NT2/D1 (cell line): Measurements from ENCODE around the gene MBD3L5.
"Not testable (repeated sequence)": the region's sequence is repeated elsewhere in the genome, so short reads cannot be mapped to it uniquely, and the experiment has no call there.

Source experiments
- DNase-seq: peaks from one replicate; pipeline ENCODE4 v3.0.0-alpha.2; 2011; ENCODE audit warnings: low read depth, low spot score
- H3K27me3 ChIP-seq: 2 replicates; pipeline ENCODE4 v1.6.0; 2011; ENCODE audit warnings: mild to moderate bottlenecking; ENCODE audit not compliant: insufficient read length, insufficient read depth
- H3K36me3 ChIP-seq: 2 replicates; pipeline ENCODE4 v1.6.1; 2011; ENCODE audit warnings: mild to moderate bottlenecking, low read length, mixed read lengths; ENCODE audit not compliant: insufficient read depth, insufficient read length
- H3K4me1 ChIP-seq: 2 replicates; pipeline ENCODE4 v1.5.1; 2011; ENCODE audit not compliant: insufficient read depth, insufficient read length
- H3K4me3 ChIP-seq: 2 replicates; pipeline ENCODE4 v1.5.1; 2011; ENCODE audit warnings: low read depth; ENCODE audit not compliant: insufficient read length
- H3K9ac ChIP-seq: 2 replicates; pipeline ENCODE4 v1.6.0; 2011; ENCODE audit warnings: low read depth; ENCODE audit not compliant: insufficient read length
- H3K9me3 ChIP-seq: 2 replicates; pipeline ENCODE4 v1.5.1; 2011; ENCODE audit warnings: mild to moderate bottlenecking, low read length; ENCODE audit not compliant: insufficient read depth
- SUZ12 ChIP-seq: IDR thresholded peaks from 2 replicates; pipeline ENCODE4 v1.6.1; 2011; ENCODE audit not compliant: insufficient read length, insufficient read depth; ENCODE audit errors: extremely low read depth
- YY1 ChIP-seq: IDR thresholded peaks from 2 replicates; pipeline ENCODE4 v1.6.1; 2011; ENCODE audit not compliant: insufficient read length, insufficient read depth
- ZNF274 ChIP-seq: IDR thresholded peaks from 2 replicates; pipeline ENCODE4 v1.6.1; 2011; ENCODE audit warnings: mild to moderate bottlenecking, low read depth, low read length

The MBD3L5 gene

GRCh38 chr19:7030278-7030677 is at the start of gene MBD3L5:
TSS of gene MBD3L5 (plus strand) at chr19:7030578. CDS start at chr19:7030612, 34 bp downstream.
- H3K36me3 ChIP-seq, H3K9me3 ChIP-seq, H3K4me1 ChIP-seq, H3K9ac ChIP-seq, H3K27me3 ChIP-seq, DNase-seq, H3K4me3 ChIP-seq: not testable (repeated sequence)

GRCh38 chr19:6983448-6983847 is 46.9 kb upstream of the MBD3L5 start:
- no peaks in the 10 kb centered on the region for H3K36me3 ChIP-seq
- no peak overlapping the region for H3K4me3 ChIP-seq
- H3K27me3 ChIP-seq = no peaks in the 10 kb centered on the region
- TF ChIP-seq SUZ12 (no peak), YY1 (no peak), ZNF274 (no peak)
- H3K9ac ChIP-seq = no peak overlapping the region
- no peak for DNase-seq
- peaks cover 10% of the 10 kb centered on the region for H3K9me3 ChIP-seq
- no peaks in the 10 kb centered on the region for H3K4me1 ChIP-seq

- Histone ChIP-seq H3K4me3 (no peak overlapping the region), H3K9me3 (peaks cover 7% of the 10 kb centered on the region; the same call in 1 of the 2 replicates), H3K4me1 (no peaks in the 10 kb centered on the region), H3K9ac (no peak overlapping the region), H3K27me3 (no peaks in the 10 kb centered on the region), H3K36me3 (no peaks in the 10 kb centered on the region)
- TF ChIP-seq SUZ12 = no peak
- no peak for DNase-seq
Observed at GRCh38 chr19:6987850-6988249, 42.5 kb upstream of the MBD3L5 start.

GRCh38 chr19:6988257-6988656 is 42.1 kb upstream of the MBD3L5 start:
- Histone ChIP-seq H3K27me3 (no peaks in the 10 kb centered on the region), H3K9me3 (peaks cover 7% of the 10 kb centered on the region; the same call in 1 of the 2 replicates), H3K9ac (no peak overlapping the region), H3K36me3 (no peaks in the 10 kb centered on the region), H3K4me1 (no peaks in the 10 kb centered on the region), H3K4me3 (no peak overlapping the region)
- DNase-seq = no peak
- no peak for TF ChIP-seq ZNF274

GRCh38 chr19:6995054-6995453 is 35.3 kb upstream of the MBD3L5 start:
- DNase-seq = no peak
- no peak overlapping the region for H3K4me3 ChIP-seq
- TF ChIP-seq SUZ12 = no peak
- no peak for TF ChIP-seq YY1
- no peak for TF ChIP-seq ZNF274
- H3K27me3 ChIP-seq = no peaks in the 10 kb centered on the region
- no peak overlapping the region for H3K9ac ChIP-seq
- no peaks in the 10 kb centered on the region for H3K36me3 ChIP-seq
- H3K4me1 ChIP-seq = no peaks in the 10 kb centered on the region
- H3K9me3 ChIP-seq = peaks cover 3% of the 10 kb centered on the region; the same call in 1 of the 2 replicates

- DNase-seq = no peak
- H3K9me3 ChIP-seq = peaks cover 3% of the 10 kb centered on the region; the same call in 1 of the 2 replicates
- no peak for TF ChIP-seq SUZ12
- no peak for TF ChIP-seq ZNF274
- TF ChIP-seq YY1 = no peak
- no peaks in the 10 kb centered on the region for H3K4me1 ChIP-seq
- no peaks in the 10 kb centered on the region for H3K36me3 ChIP-seq
- no peak overlapping the region for H3K9ac ChIP-seq
- H3K4me3 ChIP-seq = no peak overlapping the region
- no peaks in the 10 kb centered on the region for H3K27me3 ChIP-seq
Observed at GRCh38 chr19:6996810-6997209, 33.6 kb upstream of the MBD3L5 start.

- Histone ChIP-seq H3K36me3 (no peaks in the 10 kb centered on the region), H3K27me3 (no peaks in the 10 kb centered on the region), H3K9me3 (peaks cover 3% of the 10 kb centered on the region; the same call in 1 of the 2 replicates), H3K9ac (no peak overlapping the region), H3K4me1 (no peaks in the 10 kb centered on the region), H3K4me3 (no peak overlapping the region)
- TF ChIP-seq SUZ12 = no peak
- TF ChIP-seq YY1 = no peak
- TF ChIP-seq ZNF274 = no peak
- no peak for DNase-seq
Observed at GRCh38 chr19:6997679-6998445, 32.5 kb upstream of the MBD3L5 start.

- no peak overlapping the region for H3K9ac ChIP-seq
- DNase-seq = no peak
- no peak overlapping the region for H3K4me3 ChIP-seq
- H3K36me3 ChIP-seq = no peaks in the 10 kb centered on the region
- H3K9me3 ChIP-seq = peaks cover 3% of the 10 kb centered on the region; the same call in 1 of the 2 replicates
- no peaks in the 10 kb centered on the region for H3K27me3 ChIP-seq
- TF ChIP-seq ZNF274 (no peak), YY1 (no peak), SUZ12 (no peak)
- H3K4me1 ChIP-seq = no peaks in the 10 kb centered on the region
Observed at GRCh38 chr19:6999933-7000332, 30.4 kb upstream of the MBD3L5 start.
